IPS-15b (cell line): ENCODE data around the gene THRB.

Experiments used
- H3K27me3 ChIP-seq: one replicate; pipeline ENCODE4 v1.6.1; 2013; ENCODE audit warnings: low read length; ENCODE audit not compliant: control insufficient read depth, insufficient read depth
- H3K36me3 ChIP-seq: one replicate; pipeline ENCODE4 v1.6.1; 2013; ENCODE audit warnings: low read length; ENCODE audit not compliant: control insufficient read depth, insufficient read depth
- H3K4me1 ChIP-seq: one replicate; pipeline ENCODE4 v1.6.1; 2013; ENCODE audit warnings: mild to moderate bottlenecking, low read length; ENCODE audit not compliant: control insufficient read depth, insufficient read depth
- H3K4me3 ChIP-seq: one replicate; pipeline ENCODE4 v1.5.1; 2013; ENCODE audit warnings: low read depth, low read length
- H3K9ac ChIP-seq: one replicate; pipeline ENCODE4 v1.6.1; 2013; ENCODE audit warnings: low read depth, mild to moderate bottlenecking, low read length
- H3K9me3 ChIP-seq: one replicate; pipeline ENCODE4 v1.6.1; 2013; ENCODE audit warnings: mild to moderate bottlenecking, low read length; ENCODE audit not compliant: control insufficient read depth, insufficient read depth

Gene THRB

DNA sequence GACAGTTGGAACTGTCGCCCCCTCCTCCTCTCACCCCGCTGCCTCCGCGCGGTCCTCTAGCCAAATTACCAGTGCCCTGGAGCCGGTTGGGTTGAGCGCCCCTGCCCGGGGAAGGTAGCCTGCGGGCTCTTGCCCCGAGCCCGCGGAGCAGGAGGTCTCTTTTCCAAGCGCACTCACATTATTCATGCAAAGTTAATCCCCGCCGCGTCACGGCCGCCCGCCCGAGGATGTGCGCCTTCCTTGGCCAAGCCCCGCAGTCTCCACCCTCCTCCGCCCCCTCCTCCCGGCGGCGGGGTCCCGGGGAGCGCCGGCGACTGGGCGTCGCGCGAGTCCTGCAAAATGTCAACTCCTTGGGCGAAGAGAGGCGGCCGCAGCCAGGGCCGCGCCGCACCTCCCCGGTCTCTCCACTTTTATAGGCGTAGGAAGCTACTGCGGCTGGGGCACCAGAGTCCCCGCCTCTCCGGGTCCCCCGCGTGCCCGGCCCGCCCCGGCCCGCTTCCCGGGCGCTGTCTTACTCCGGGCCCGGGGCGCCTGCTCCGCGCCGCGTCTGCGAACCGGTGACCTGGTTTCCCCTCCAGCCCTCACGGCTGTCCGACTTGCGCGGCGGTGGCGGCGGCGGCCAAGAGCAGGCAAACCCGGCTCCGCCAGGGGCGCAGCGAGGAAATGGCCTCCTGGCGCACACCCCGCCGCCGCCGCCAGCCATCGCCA is at the start of gene THRB:
Gene THRB, minus strand, starts transcription at position 233 of the 708 bp plus-strand sequence.
- Histone ChIP-seq H3K4me3 (peak within 1 kb of the TSS; percentile 69), H3K36me3 (no peaks in the 10 kb centered on the region), H3K9ac (peak within 1 kb of the TSS; percentile 29), H3K4me1 (peaks cover 40% of the 10 kb centered on the region), H3K9me3 (no peaks in the 10 kb centered on the region), H3K27me3 (peaks cover 4% of the 10 kb centered on the region)

DNA sequence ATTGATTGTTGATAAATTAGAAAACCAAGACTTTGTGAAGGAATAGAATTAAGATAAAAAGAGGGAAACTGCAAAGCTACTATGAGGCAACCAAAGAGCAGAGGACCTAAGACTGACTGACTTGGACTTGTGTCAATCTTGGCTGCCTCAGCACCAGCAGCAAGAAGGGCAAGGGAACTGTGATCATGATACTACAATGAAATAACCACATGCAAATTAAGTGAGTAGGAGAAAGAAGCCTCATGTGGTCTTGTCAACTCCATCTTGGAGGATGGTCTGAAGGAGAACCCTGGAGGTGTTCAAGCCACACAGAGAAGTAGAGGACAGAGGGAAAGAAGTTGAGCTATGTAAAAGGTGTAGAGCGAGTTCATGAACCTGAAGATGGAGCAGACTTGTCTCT is 47.3 kb upstream of the THRB start:
- Histone ChIP-seq H3K4me1 (no peaks in the 10 kb centered on the region), H3K9ac (no peak overlapping the region), H3K9me3 (no peaks in the 10 kb centered on the region), H3K4me3 (no peak overlapping the region), H3K36me3 (no peaks in the 10 kb centered on the region), H3K27me3 (no peaks in the 10 kb centered on the region)

DNA sequence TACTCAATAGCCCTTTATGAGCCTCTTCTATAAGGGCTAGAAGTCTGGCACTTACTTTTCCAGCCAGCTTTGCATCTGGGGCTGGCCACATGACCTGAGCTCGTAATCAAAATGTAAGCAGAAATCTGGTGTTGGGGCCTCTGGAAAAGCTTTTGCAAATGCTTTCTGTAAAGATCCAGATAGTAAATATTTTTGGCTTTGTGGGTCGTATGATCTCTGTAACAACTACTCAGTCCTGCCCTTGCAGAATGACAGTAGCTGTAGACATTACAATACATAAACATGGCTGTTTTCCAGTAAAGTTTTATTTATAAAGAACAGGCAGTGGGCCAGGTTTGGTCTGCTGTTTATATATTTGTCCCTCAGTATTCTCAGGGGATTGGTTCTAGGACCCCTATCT is 46.2 kb upstream of the THRB start:
- Histone ChIP-seq H3K4me1 (no peaks in the 10 kb centered on the region), H3K9me3 (no peaks in the 10 kb centered on the region), H3K36me3 (no peaks in the 10 kb centered on the region), H3K27me3 (no peaks in the 10 kb centered on the region), H3K4me3 (no peak overlapping the region), H3K9ac (no peak overlapping the region)

DNA sequence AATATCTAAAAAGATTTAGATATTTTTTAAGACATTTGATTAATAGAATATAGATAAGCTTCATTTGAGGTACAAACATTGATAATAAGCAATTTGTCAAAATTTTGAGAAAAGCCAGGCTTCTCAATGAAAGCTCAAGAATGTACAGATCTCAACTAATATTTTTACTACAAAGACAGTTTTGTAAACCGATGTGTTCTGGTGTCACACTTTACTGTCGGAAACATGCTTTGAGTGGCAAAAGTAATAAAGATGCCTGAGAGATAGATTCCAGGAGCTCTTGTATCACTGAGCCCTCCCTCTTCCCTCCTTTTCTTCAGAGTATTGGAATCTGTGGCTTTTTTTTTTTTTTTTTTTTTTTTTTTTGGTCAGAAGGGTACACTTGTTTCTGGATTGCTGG is 45.0 kb upstream of the THRB start:
- Histone ChIP-seq H3K36me3 (no peaks in the 10 kb centered on the region), H3K4me3 (no peak overlapping the region), H3K9me3 (no peaks in the 10 kb centered on the region), H3K4me1 (no peaks in the 10 kb centered on the region), H3K9ac (no peak overlapping the region), H3K27me3 (no peaks in the 10 kb centered on the region)

DNA sequence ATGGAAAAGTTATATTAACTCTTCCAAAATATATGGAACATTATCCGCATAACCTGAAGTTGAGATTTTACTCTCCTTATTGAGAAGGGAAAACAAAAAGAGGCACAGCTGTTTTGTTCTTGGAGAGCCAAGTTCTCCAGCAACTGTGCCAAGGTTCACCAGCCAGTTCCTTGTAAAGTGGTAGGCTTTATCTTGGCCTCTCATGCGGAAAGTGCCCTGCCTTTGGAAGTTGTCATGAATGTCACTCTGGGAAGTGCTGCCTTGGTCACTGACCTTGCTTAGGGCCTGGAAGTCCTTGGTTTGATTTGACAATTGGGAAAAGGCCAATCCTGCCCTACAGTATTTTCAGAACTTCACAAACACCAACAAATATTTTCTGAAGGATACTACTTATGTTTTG is 44.2 kb upstream of the THRB start:
- Histone ChIP-seq H3K4me1 (no peaks in the 10 kb centered on the region), H3K9me3 (no peaks in the 10 kb centered on the region), H3K36me3 (no peaks in the 10 kb centered on the region), H3K9ac (no peak overlapping the region), H3K4me3 (no peak overlapping the region), H3K27me3 (no peaks in the 10 kb centered on the region)

DNA sequence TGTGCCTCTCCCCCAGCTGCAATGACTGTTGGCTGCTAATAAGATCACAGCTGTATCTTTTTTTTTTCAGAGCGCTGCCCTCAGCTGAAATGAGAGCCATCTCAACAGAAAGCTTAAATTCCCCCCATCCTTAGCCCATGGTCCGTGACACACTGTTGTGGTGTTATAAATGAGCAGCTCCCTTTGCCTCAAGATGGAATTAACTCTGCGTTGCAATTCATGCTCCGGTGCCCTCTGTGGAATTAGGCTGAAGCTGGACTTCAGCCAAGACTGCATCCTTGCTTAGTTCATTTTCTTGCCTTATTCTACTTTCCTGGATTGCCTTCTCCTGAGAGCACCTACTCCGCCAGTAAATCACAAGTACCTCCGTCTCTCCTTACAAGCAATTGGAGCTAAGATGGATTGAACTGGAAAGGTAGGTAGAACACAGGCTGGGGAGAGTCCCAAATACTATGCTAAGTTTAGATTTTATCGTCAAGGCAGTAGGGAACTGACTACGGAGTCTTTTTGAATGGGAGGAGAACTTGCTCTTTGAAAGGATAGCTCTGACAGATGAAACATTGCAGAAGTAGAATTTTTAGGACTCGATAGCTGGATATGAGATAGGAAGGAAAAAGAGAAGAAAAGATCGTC is 39.0 kb upstream of the THRB start:
- Histone ChIP-seq H3K4me3 (no peak overlapping the region), H3K36me3 (no peaks in the 10 kb centered on the region), H3K27me3 (no peaks in the 10 kb centered on the region), H3K9ac (no peak overlapping the region), H3K4me1 (no peaks in the 10 kb centered on the region), H3K9me3 (no peaks in the 10 kb centered on the region)

DNA sequence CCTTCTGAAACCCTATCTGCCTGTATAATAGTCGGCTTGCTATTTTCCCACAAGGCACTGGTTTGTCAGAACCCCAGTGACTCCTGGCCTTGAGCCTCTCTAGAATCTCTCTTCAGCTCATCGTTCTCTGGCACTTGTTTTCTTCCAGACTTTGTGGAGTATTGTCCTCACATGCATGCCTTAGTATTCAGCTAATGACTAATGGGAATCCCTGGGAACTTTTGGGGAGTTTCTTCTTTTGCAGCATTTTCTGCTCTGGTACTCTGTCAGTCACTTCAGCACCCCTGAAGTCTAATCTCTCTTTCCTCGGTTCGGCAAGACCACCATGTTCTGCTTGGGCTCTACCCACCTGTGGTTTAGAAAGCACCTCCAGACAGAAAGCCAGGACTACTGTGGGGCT is 35.8 kb upstream of the THRB start:
- peaks cover 2% of the 10 kb centered on the region for H3K4me1 ChIP-seq
- H3K9me3 ChIP-seq, result no peaks in the 10 kb centered on the region
- no peaks in the 10 kb centered on the region for H3K27me3 ChIP-seq
- no peaks in the 10 kb centered on the region for H3K36me3 ChIP-seq
- H3K4me3 ChIP-seq, result no peak overlapping the region
- no peak overlapping the region for H3K9ac ChIP-seq

DNA sequence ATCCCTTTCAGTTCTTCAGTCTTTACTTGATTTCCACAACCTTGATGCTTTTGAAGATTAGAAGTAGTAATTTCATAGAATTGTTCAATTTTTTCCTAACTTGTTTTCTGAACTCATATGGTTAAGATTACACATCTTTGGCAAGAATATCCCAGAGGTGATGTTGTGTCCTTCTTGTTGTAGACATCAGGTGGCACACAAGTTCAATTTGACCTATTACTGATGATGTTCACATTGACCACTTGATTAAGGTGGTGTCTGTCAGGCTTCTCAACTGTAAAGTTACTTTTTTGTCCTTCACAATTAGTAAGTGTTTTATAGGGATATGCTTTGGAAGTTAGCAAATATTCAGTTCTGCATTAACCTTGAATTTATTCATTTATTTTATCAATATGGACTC is 34.6 kb upstream of the THRB start:
- peaks cover 2% of the 10 kb centered on the region for H3K4me1 ChIP-seq
- no peak overlapping the region for H3K4me3 ChIP-seq
- H3K27me3 ChIP-seq, result peaks cover 3% of the 10 kb centered on the region
- no peak overlapping the region for H3K9ac ChIP-seq
- H3K36me3 ChIP-seq, result no peaks in the 10 kb centered on the region
- no peaks in the 10 kb centered on the region for H3K9me3 ChIP-seq

DNA sequence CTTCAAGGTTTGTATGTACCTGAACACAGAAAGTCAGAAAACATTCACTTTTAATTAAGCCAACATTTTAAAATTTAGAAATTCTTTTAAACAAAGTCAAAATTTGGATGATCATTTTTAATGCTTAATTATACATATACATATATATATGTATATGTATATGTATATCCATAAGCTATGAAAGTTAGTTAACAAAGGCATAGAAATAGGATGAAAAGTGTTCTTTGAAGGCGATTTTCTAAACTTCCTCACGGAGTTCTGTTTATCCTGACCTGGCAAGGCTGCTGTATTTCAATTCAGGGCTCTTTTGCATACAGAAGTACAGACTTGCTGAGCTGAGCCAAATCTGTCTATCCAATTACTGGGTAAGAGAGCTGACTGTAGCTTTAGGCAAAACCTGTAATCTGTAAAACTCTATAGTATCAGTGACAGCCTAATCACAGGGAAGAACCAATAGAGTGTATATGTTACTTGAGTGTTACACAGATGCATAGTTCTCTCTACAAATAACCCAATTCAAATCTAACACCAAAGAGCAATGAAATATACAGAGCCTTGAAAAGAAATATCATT is 32.1 kb upstream of the THRB start:
- Histone ChIP-seq H3K27me3 (peaks cover 22% of the 10 kb centered on the region), H3K4me3 (no peak overlapping the region), H3K36me3 (no peaks in the 10 kb centered on the region), H3K4me1 (peaks cover 5% of the 10 kb centered on the region), H3K9ac (no peak overlapping the region), H3K9me3 (no peaks in the 10 kb centered on the region)

DNA sequence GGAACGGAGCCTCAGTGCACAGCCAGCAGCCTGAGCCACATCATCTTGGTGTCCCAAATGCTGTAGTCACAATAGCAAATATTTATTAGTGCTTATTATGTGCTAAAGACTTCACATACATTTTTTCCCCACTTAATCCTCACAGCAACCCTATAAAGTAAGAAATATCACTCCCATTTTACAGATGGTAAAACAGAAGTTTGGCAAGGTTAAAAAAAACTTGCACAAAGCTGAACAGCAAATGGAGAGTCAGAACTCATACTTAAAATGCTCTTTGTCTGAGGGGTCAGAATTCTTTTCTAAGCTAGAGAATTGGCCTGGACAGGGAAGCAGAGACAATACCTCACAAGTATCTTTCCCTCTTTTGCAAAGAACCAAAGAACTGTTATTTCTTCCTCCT is 30.9 kb upstream of the THRB start:
- peaks cover 28% of the 10 kb centered on the region for H3K27me3 ChIP-seq
- peaks cover 9% of the 10 kb centered on the region for H3K4me1 ChIP-seq
- H3K4me3 ChIP-seq, result no peak overlapping the region
- H3K9ac ChIP-seq, result no peak overlapping the region
- H3K9me3 ChIP-seq, result no peaks in the 10 kb centered on the region
- H3K36me3 ChIP-seq, result no peaks in the 10 kb centered on the region

DNA sequence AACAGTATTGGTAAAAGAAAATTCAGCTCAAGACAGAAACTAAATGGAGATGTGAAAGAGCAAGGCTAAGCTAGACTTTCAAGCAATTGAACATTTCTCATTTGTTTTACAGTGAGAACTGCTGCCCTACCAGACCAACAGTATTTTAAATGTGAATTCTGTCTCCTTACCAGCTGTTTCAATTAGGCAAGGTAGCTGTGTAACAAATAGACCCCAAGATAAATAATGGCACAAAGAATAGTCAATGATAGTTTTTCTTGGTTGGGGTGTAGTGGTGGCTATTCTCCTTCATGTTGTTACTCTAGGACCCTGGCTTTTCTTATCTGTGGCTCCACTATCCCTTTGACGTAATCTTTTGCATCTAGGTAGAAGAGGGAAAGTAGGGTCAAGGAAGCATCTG is 30.4 kb upstream of the THRB start:
- Histone ChIP-seq H3K4me1 (peaks cover 14% of the 10 kb centered on the region), H3K36me3 (no peaks in the 10 kb centered on the region), H3K9me3 (no peaks in the 10 kb centered on the region), H3K9ac (no peak overlapping the region), H3K27me3 (peaks cover 34% of the 10 kb centered on the region), H3K4me3 (no peak overlapping the region)
